AG09319 (cell line): ENCODE data around the gene SULT1A1.
"Not testable (repeated sequence)": the region's sequence is repeated elsewhere in the genome, so short reads cannot be mapped to it uniquely, and the experiment has no call there.

Experiments used
- DNase-seq: peaks from one replicate; pipeline ENCODE4 v3.0.0-alpha.2; 2010; ENCODE audit warnings: low read depth; ENCODE audit errors: extremely low read depth
- CTCF ChIP-seq: IDR thresholded peaks from 2 replicates; pipeline ENCODE4 v1.5.1; 2011; ENCODE audit warnings: low read depth, mild to moderate bottlenecking, inconsistent platforms, low read length, moderate library complexity

SULT1A1 gene

DNA sequence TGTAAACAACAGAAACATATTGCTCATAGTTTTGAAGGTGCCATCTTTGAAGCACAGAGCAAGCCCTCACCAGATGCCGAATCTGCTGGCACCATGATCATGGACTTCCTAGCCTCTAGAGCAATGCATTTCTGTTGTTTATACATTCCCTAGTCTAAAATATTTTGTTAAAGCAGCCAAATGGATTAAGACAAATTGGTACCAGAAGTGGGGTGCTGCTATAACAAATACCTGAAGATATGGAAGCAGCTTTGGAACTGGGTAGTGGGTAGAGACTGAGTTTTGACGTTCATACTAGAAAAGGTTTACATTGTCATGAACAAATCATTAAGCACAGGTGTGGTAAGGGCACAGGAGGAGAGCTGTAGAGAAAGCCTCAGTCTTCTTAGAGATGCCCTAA is 42.6 kb downstream of the SULT1A1 start:
- no peak for DNase-seq
- TF ChIP-seq CTCF = no peak

- DNase-seq = not testable (repeated sequence)
Measured at GRCh38 chr16:28566233-28566925, 43.5 kb downstream of the SULT1A1 start.

GRCh38 chr16:28563218-28563617 is 46.6 kb downstream of the SULT1A1 start:
- TF ChIP-seq CTCF = no peak
- DNase-seq = no peak

- DNase-seq = no peak
- TF ChIP-seq CTCF = no peak
Measured at GRCh38 chr16:28562199-28562598, 47.6 kb downstream of the SULT1A1 start.

DNA sequence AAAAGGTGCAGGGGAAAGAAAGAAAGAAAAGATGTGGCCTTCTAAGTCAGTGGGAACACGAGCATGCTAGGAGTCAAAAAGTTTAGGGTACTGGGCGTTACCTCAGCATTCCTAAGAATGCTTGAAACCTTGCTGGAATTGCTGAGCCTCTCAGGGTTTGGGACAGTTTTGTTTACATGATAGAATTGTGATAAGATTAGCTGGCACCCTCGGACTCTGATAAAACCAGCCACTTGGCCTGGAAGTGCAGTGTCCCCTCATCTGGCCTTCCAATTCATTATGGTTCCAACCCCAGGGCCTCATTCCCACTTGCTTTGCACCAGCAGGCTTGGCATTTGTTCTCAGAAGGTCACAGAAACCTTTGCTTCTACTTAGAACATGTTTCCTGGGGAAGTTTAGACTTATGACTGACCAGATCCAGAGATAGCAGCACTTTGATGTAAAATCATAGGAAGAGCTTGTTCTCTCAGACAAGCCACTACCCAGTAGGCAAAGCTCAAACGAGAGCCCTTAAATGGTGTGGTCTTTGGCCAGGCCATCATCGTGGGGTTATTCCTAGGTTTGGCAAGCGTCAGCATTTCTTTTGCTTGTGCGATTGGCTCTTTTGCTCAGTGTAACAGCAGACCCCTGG is 48.2 kb downstream of the SULT1A1 start:
- no peak for TF ChIP-seq CTCF
- DNase-seq = no peak

- no peak for TF ChIP-seq CTCF
- DNase-seq = no peak
Measured at GRCh38 chr16:28558456-28558855, 51.4 kb downstream of the SULT1A1 start.

GRCh38 chr16:28556914-28557320 is 52.9 kb downstream of the SULT1A1 start:
- no peak for TF ChIP-seq CTCF
- DNase-seq = no peak

DNA sequence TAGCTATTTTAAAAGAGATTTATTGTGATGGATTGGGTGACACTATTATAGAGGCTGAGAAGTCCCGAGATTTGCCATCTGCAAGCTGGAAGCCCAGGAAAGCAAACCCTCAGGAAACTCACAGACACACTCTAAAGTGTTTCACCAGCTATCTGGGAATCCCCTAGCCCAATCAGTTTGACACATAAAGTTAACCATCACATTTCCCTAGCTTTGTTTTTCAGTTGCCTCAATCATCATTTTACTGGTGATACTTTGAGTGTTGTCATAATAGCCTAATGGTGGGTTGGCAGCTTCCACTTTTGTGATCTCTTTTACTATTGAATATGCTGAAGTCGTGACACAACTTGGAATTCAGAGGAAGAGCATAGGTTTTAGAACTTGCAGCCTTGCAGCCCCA is 54.3 kb downstream of the SULT1A1 start:
- DNase-seq = no peak

More for the DNA sequence above, 54.3 kb downstream of the SULT1A1 start:
- TF ChIP-seq CTCF = no peak
